Keratinocyte (primary cell): ENCODE data around the gene ASIC2. TPM values are rescaled to one million over a fixed set of nuclear protein-coding genes. Genes with fewer than 3 reads are reported as not detected.
A peak's percentile ranks its signal among the peaks of the same experiment; 100 is the strongest.

Source experiments
- DNase-seq: peaks from one replicate; pipeline ENCODE4 v3.0.0-alpha.2; 2011; ENCODE audit warnings: low read depth, missing footprints, low spot score
- FAIRE-seq: peaks from 2 replicates; lab custom pipeline; 2011; peaks lifted over from hg19 to GRCh38; lab: Jason Lieb, UNC
- H2AFZ ChIP-seq: 2 replicates; pipeline ENCODE4 v1.6.0; 2012; ENCODE audit warnings: low read length, control low read depth, inconsistent platforms; ENCODE audit not compliant: control insufficient read depth
- H3K27ac ChIP-seq: 2 replicates; pipeline ENCODE4 v1.5.1; 2011; ENCODE audit warnings: low read length; ENCODE audit not compliant: control insufficient read depth, insufficient read depth
- H3K27me3 ChIP-seq: 3 replicates; pipeline ENCODE4 v1.6.0; 2011; ENCODE audit warnings: low read length; ENCODE audit not compliant: control insufficient read depth, insufficient read depth; ENCODE audit errors: extremely low read depth
- H3K36me3 ChIP-seq, 2 experiments: 2 replicates in 1 of 2; 3 replicates in 1 of 2; pipeline ENCODE4 v1.5.1; 2011; ENCODE audit warnings: low read length in 2 of 2, mild to moderate bottlenecking in 1 of 2; ENCODE audit not compliant: control insufficient read depth in 2 of 2, insufficient read depth in 2 of 2; ENCODE audit errors: extremely low read depth in 1 of 2
- H3K4me1 ChIP-seq: 3 replicates; pipeline ENCODE4 v1.5.1; 2011; ENCODE audit warnings: low read length; ENCODE audit not compliant: control insufficient read depth, insufficient read depth; ENCODE audit errors: extremely low read depth
- H3K4me2 ChIP-seq: 3 replicates; pipeline ENCODE4 v1.6.0; 2011; ENCODE audit warnings: low read depth, low read length; ENCODE audit not compliant: control insufficient read depth, insufficient read depth; ENCODE audit errors: extremely low read depth
- H3K4me3 ChIP-seq, 3 experiments: fragments of 200-600 bp in 1 of 3; sonication (generic) in 1 of 3; 2 replicates in 2 of 3; 3 replicates in 1 of 3; pipeline ENCODE4 v1.5.1; 2011 to 2016; ENCODE audit warnings: low read length in 3 of 3, mild to moderate bottlenecking in 3 of 3, control low read depth in 2 of 3, inconsistent platforms in 1 of 3, low read depth in 1 of 3, mixed read lengths in 1 of 3, mixed run types in 1 of 3, moderate library complexity in 1 of 3; ENCODE audit not compliant: control insufficient read depth in 2 of 3, insufficient read depth in 2 of 3; ENCODE audit errors: extremely low read depth in 1 of 3
- H3K79me2 ChIP-seq: 2 replicates; pipeline ENCODE4 v1.6.0; 2012; ENCODE audit warnings: low read length; ENCODE audit not compliant: control insufficient read depth, insufficient read depth
- H3K9ac ChIP-seq: 3 replicates; pipeline ENCODE4 v1.6.0; 2011; ENCODE audit warnings: low read length; ENCODE audit not compliant: control insufficient read depth, insufficient read depth; ENCODE audit errors: extremely low read depth
- H3K9me1 ChIP-seq: 3 replicates; pipeline ENCODE4 v1.6.0; 2011; ENCODE audit warnings: low read length; ENCODE audit not compliant: control insufficient read depth, insufficient read depth; ENCODE audit errors: extremely low read depth
- H3K9me3 ChIP-seq: 2 replicates; pipeline ENCODE4 v1.5.1; 2012; ENCODE audit warnings: low read depth, low read length; ENCODE audit not compliant: control insufficient read depth
- H4K20me1 ChIP-seq: 3 replicates; pipeline ENCODE4 v1.6.0; 2011; ENCODE audit warnings: low read length; ENCODE audit not compliant: control insufficient read depth, insufficient read depth; ENCODE audit errors: extremely low read depth
- CTCF ChIP-seq, 3 experiments: IDR thresholded peaks in 1 of 3; conservative IDR thresholded peaks in 1 of 3; optimal IDR thresholded peaks in 1 of 3; 2 replicates in 2 of 3; 3 replicates in 1 of 3; pipeline versions ENCODE3 to v1.5.1; 2011; ENCODE audit warnings: low read length in 3 of 3, mild to moderate bottlenecking in 3 of 3, moderate library complexity in 2 of 3, control low read depth in 1 of 3, inconsistent platforms in 1 of 3; ENCODE audit not compliant: insufficient read depth in 2 of 3; ENCODE audit errors: extremely low read depth in 1 of 3
- EZH2 ChIP-seq: IDR thresholded peaks from one replicate; pipeline ENCODE4 v1.6.1; 2012; ENCODE audit warnings: inconsistent platforms, mild to moderate bottlenecking, low read length, moderate library complexity
- dilution Hi-C: fragments of 300-500 bp; cut with MboI; formaldehyde crosslinking; loops from one replicate; pipeline ENCODE4 v1.7.0; 2020; ENCODE audit warnings: low sequenced_read_pairs; ENCODE audit not compliant: extremely low pct_ligation_motif_present
- polyA plus RNA-seq, 5 experiments: library from polyadenylated mRNA; depleted of rRNA in 3 of 5; stranded (reverse) in 3 of 5; stranded (forward) in 1 of 5; unstranded in 1 of 5; fragments of >200 nt; gene quantifications; 1 replicate in 1 of 5; 2 replicates in 3 of 5; 3 replicates in 1 of 5; pipeline versions ENCODE4 v1.2.1 to v1.2.3, GENCODE V29; 2011 to 2012; ENCODE audit warnings: missing spikeins in 2 of 5, low read depth in 1 of 5, low replicate concordance in 1 of 5

Gene ASIC2
- polyA plus RNA-seq, 1 donor (not counting 4 experiments of a cell fraction or from before 2014, with no cell fraction given), result not detected

- Histone ChIP-seq H3K4me2 (no peak overlapping the region), H3K27ac (no peak overlapping the region), H3K4me3 (no peak overlapping the region), H4K20me1 (no peaks in the 10 kb centered on the region), H2AFZ (no peak overlapping the region), H3K4me1 (peaks cover 6% of the 10 kb centered on the region), H3K9me1 (no peaks in the 10 kb centered on the region), H3K9me3 (peaks cover 1% of the 10 kb centered on the region), H3K27me3 (no peaks in the 10 kb centered on the region), H3K79me2 (no peaks in the 10 kb centered on the region), H3K36me3 (no peaks in the 10 kb centered on the region), H3K9ac (no peak overlapping the region)
- TF ChIP-seq EZH2 (no peak), CTCF (optimal IDR thresholded peaks at IDR 0.05 in 1 of 3, IDR thresholded peaks at IDR 0.05 in 1 of 3, conservative IDR thresholded peaks at IDR 0.05 in 1 of 3; ENCODE audit: extremely low read depth in 1 of 3, insufficient read depth in 2 of 3, low read length in 3 of 3) (no peak)
- no peak for DNase-seq
- dilution Hi-C loops, result no loop called here
- FAIRE-seq, result no peak
Observed at GRCh38 chr17:32976131-32976530, 317.0 kb downstream of the ASIC2 start.

- Histone ChIP-seq H3K36me3 (no peaks in the 10 kb centered on the region), H3K27ac (no peak overlapping the region), H2AFZ (no peak overlapping the region), H3K4me3 (no peak overlapping the region), H3K4me2 (peak overlapping the region; percentile 33), H3K9me1 (no peaks in the 10 kb centered on the region), H3K4me1 (peaks cover 10% of the 10 kb centered on the region), H3K27me3 (no peaks in the 10 kb centered on the region), H4K20me1 (no peaks in the 10 kb centered on the region), H3K9me3 (no peaks in the 10 kb centered on the region), H3K79me2 (no peaks in the 10 kb centered on the region), H3K9ac (no peak overlapping the region)
- FAIRE-seq (peak; percentile 89), DNase-seq (peak; percentile 38)
- dilution Hi-C loops, result no loop called here
- TF ChIP-seq EZH2 (no peak), CTCF (optimal IDR thresholded peaks at IDR 0.05 in 1 of 3, IDR thresholded peaks at IDR 0.05 in 1 of 3, conservative IDR thresholded peaks at IDR 0.05 in 1 of 3; ENCODE audit: extremely low read depth in 1 of 3, insufficient read depth in 2 of 3, low read length in 3 of 3) (no peak)
Observed at GRCh38 chr17:32971171-32971570, 321.9 kb downstream of the ASIC2 start.
